Endothelial cell of umbilical vein (primary cell): ENCODE results near the gene EIF2B5.

ENCODE experiments used
- EZH2 ChIP-seq: IDR thresholded peaks from 2 replicates; pipeline ENCODE4 v1.6.1; 2012; ENCODE audit warnings: borderline replicate concordance, low read depth, mild to moderate bottlenecking, moderate library complexity, low read length, inconsistent platforms; ENCODE audit not compliant: severe bottlenecking
- GATA2 ChIP-seq: IDR thresholded peaks from 2 replicates; pipeline ENCODE4 v1.7.0; 2011; ENCODE audit warnings: low read depth, mild to moderate bottlenecking, moderate library complexity, mixed read lengths, low read length; ENCODE audit not compliant: insufficient read length, insufficient read depth
- MAX ChIP-seq: IDR thresholded peaks from 2 replicates; pipeline ENCODE4 v1.6.1; 2011; ENCODE audit not compliant: insufficient read depth, insufficient read length
- POLR2A ChIP-seq: IDR thresholded peaks from 2 replicates; pipeline ENCODE4 v1.6.1; 2012; ENCODE audit warnings: low read depth, mild to moderate bottlenecking, control low read depth, low read length
- POLR2AphosphoS5 ChIP-seq: IDR thresholded peaks from 2 replicates; pipeline ENCODE4 v1.6.1; 2012; ENCODE audit warnings: low read depth, mild to moderate bottlenecking, control low read depth, low read length, moderate library complexity; ENCODE audit not compliant: insufficient read depth
- TF ChIP-seq, protein P1 (sequence below), 2 donors: IDR thresholded peaks; 1 replicate in 1 of 2; 2 replicates in 1 of 2; pipeline ENCODE4 v1.5.1; 2011; ENCODE audit warnings: low read length in 2 of 2, mild to moderate bottlenecking in 2 of 2, moderate library complexity in 2 of 2, control low read depth in 1 of 2, inconsistent platforms in 1 of 2, low read depth in 1 of 2; ENCODE audit not compliant: insufficient read depth in 1 of 2; ENCODE audit errors: extremely low read depth in 1 of 2

DNA sequence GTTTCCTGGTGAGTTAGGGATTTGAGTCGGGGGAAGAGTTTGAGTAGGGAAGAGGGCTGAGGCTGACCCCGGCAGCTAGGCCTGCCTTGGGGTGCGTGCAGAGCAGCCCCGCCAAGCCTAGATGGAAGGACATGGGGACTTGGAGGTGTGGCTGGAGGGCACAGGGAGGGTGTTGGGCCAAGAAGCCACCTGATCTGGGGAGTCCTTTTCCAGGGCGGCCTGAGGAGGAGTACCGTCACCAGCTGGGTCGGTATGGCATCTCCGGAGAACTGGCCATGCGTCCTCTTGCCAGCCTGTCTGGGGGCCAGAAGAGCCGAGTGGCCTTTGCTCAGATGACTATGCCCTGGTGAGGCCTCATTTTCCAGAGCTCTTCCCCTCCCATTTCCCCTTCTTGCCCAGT is 57.7 kb downstream of the EIF2B5 start:
- no peak for TF ChIP-seq POLR2AphosphoS5
- TF ChIP-seq POLR2A = no peak
- TF ChIP-seq, protein P1, sequence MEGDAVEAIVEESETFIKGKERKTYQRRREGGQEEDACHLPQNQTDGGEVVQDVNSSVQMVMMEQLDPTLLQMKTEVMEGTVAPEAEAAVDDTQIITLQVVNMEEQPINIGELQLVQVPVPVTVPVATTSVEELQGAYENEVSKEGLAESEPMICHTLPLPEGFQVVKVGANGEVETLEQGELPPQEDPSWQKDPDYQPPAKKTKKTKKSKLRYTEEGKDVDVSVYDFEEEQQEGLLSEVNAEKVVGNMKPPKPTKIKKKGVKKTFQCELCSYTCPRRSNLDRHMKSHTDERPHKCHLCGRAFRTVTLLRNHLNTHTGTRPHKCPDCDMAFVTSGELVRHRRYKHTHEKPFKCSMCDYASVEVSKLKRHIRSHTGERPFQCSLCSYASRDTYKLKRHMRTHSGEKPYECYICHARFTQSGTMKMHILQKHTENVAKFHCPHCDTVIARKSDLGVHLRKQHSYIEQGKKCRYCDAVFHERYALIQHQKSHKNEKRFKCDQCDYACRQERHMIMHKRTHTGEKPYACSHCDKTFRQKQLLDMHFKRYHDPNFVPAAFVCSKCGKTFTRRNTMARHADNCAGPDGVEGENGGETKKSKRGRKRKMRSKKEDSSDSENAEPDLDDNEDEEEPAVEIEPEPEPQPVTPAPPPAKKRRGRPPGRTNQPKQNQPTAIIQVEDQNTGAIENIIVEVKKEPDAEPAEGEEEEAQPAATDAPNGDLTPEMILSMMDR (IDR thresholded peaks at IDR 0.05; ENCODE audit: extremely low read depth in 1 of 2, insufficient read depth in 1 of 2, low read depth in 1 of 2, low read length in 2 of 2) = no peak
- TF ChIP-seq EZH2 = no peak
- no peak for TF ChIP-seq MAX
- TF ChIP-seq GATA2 = no peak
